ENCODE results near the gene ARX.

DNA sequence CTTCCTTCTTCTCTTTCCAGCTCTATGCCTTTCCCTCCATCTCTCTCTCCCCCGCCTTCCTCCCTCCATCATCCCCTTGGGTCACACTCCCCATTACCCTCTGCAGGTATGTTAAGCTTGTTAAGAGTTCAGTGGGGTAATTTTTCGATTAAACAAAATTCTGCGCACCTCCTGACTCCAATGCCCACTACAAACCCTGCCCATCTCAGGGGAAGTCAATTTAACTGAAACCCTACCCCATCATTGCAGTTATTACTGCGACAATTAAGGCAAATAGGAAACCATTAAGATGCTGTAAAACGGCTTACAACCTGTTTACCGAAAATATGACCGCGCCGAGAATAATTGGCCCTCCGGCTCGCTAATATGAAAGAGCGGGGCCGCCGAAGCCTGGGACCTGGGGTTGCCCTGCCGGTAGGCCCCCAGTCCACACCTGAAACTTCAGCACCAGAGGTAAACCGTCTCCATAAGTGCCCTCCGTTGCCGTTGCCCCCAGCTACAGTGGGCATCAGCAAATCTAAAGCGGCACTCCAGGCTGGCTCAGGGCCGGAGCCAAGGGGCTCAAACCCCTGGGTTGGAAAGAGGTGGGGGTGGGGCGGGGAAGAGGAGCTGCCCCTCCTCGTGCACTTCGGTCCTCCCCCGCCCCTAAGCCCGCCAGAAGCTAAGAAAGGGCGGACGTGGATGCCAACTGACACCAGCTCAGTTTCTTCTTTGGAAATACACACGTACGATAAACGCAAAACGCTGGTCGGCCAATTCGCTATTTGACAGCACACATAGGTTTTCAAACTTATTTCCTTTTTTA lies 4.8 kb downstream of the ARX start:
- TF ChIP-seq EZH2phosphoT487 (IDR thresholded peaks at IDR 0.05; ENCODE audit: borderline replicate concordance, low read depth) (no peak), EP300 (IDR thresholded peaks at IDR 0.05; ENCODE audit: borderline replicate concordance in 1 of 2, low read depth in 1 of 2, low read length in 1 of 2) (no peak), TCF12 (IDR thresholded peaks at IDR 0.05) (no peak), SIN3A (IDR thresholded peaks at IDR 0.05; ENCODE audit: borderline replicate concordance, low read depth, low read length) (no peak), CHD2 (IDR thresholded peaks at IDR 0.05; ENCODE audit: low read length, partially characterized antibody) (no peak), MXI1 (IDR thresholded peaks at IDR 0.05; ENCODE audit: low read depth, low read length) (no peak)
- TF ChIP-seq, protein P1, sequence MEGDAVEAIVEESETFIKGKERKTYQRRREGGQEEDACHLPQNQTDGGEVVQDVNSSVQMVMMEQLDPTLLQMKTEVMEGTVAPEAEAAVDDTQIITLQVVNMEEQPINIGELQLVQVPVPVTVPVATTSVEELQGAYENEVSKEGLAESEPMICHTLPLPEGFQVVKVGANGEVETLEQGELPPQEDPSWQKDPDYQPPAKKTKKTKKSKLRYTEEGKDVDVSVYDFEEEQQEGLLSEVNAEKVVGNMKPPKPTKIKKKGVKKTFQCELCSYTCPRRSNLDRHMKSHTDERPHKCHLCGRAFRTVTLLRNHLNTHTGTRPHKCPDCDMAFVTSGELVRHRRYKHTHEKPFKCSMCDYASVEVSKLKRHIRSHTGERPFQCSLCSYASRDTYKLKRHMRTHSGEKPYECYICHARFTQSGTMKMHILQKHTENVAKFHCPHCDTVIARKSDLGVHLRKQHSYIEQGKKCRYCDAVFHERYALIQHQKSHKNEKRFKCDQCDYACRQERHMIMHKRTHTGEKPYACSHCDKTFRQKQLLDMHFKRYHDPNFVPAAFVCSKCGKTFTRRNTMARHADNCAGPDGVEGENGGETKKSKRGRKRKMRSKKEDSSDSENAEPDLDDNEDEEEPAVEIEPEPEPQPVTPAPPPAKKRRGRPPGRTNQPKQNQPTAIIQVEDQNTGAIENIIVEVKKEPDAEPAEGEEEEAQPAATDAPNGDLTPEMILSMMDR (IDR thresholded peaks at IDR 0.05): no peak
- TF ChIP-seq, protein P2, sequence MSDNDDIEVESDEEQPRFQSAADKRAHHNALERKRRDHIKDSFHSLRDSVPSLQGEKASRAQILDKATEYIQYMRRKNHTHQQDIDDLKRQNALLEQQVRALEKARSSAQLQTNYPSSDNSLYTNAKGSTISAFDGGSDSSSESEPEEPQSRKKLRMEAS (IDR thresholded peaks at IDR 0.05; ENCODE audit: low read depth): no peak
- TF ChIP-seq, protein P3, sequence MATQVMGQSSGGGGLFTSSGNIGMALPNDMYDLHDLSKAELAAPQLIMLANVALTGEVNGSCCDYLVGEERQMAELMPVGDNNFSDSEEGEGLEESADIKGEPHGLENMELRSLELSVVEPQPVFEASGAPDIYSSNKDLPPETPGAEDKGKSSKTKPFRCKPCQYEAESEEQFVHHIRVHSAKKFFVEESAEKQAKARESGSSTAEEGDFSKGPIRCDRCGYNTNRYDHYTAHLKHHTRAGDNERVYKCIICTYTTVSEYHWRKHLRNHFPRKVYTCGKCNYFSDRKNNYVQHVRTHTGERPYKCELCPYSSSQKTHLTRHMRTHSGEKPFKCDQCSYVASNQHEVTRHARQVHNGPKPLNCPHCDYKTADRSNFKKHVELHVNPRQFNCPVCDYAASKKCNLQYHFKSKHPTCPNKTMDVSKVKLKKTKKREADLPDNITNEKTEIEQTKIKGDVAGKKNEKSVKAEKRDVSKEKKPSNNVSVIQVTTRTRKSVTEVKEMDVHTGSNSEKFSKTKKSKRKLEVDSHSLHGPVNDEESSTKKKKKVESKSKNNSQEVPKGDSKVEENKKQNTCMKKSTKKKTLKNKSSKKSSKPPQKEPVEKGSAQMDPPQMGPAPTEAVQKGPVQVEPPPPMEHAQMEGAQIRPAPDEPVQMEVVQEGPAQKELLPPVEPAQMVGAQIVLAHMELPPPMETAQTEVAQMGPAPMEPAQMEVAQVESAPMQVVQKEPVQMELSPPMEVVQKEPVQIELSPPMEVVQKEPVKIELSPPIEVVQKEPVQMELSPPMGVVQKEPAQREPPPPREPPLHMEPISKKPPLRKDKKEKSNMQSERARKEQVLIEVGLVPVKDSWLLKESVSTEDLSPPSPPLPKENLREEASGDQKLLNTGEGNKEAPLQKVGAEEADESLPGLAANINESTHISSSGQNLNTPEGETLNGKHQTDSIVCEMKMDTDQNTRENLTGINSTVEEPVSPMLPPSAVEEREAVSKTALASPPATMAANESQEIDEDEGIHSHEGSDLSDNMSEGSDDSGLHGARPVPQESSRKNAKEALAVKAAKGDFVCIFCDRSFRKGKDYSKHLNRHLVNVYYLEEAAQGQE (IDR thresholded peaks at IDR 0.05; ENCODE audit: low read depth, low read length): no peak

Measured in SK-N-SH (cell line).